Stimulated activated naive CD8-positive, alpha-beta T cell treated with anti-CD3 and anti-CD28 coated beads, Interleukin-15, amount 100 ng/mL, for 72 hours (primary cell): Measurements from ENCODE around the gene RABL6.
"Not testable (repeated sequence)": the region's sequence is repeated elsewhere in the genome, so short reads cannot be mapped to it uniquely, and the experiment has no call there.

ENCODE experiments used
- ATAC-seq: fragments of 150-1000 bp; cut with Tn5 transposase; 2 replicates; pipeline ENCODE4 v1.10.0; 2021; ENCODE audit warnings: mild to moderate bottlenecking, moderate library complexity
- DNase-seq, 2 donors: peaks; one replicate each; pipeline ENCODE4 v3.0.0; 2021 to 2022
- H3K27ac Mint-ChIP-seq, 2 donors: one replicate each; pipeline ENCODE4 v1.8.0; 2022; ENCODE audit warnings: mild to moderate bottlenecking in 2 of 2, mixed read lengths in 2 of 2, moderate library complexity in 2 of 2
- H3K27me3 Mint-ChIP-seq: one replicate; pipeline ENCODE4 v1.8.0; 2022; ENCODE audit warnings: mixed read lengths
- H3K4me1 Mint-ChIP-seq: one replicate; pipeline ENCODE4 v1.8.0; 2022; ENCODE audit warnings: mild to moderate bottlenecking, mixed read lengths
- H3K4me3 Mint-ChIP-seq, 2 donors: one replicate each; pipeline ENCODE4 v1.8.0; 2022; ENCODE audit warnings: mild to moderate bottlenecking in 2 of 2, mixed read lengths in 2 of 2, moderate library complexity in 1 of 2
- H3K9me3 Mint-ChIP-seq, 2 donors: one replicate each; pipeline ENCODE4 v1.8.0; 2022; ENCODE audit warnings: mixed read lengths in 2 of 2

RABL6 gene

DNA sequence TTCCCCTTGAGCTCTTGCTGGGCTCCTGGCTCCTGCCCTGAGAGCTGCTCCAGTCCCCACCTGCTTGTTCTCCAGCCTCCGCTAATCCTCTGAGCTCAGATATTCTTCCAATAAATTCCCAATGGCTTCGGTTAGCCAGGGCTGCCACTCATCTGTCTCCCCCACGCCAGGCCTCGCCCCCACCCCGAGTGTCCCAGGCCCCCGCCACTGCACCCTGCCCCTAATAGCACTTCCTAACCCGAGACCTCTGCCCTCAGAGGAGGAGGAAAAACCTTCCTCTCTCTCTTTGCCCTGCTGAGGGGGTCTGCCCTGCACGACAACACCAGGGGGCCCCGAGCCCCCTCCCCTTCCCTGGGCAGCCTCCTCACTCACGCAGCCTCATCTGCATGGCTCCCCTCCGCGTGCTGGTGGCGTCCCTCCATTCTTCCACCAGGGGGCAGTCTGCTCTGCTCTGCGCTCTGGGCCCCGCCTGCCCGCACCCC lies 38.0 kb upstream of the RABL6 start:
- peak overlapping the region in 1 of 2 donors; percentile 93 for H3K27ac Mint-ChIP-seq
- H3K4me1 Mint-ChIP-seq = peaks cover 33% of the 10 kb centered on the region
- H3K9me3 Mint-ChIP-seq = peaks cover 9 to 11% of the 10 kb centered on the region in 2 donors
- ATAC-seq = peak; percentile 79
- peaks cover 44% of the 10 kb centered on the region for H3K27me3 Mint-ChIP-seq
- DNase-seq = peak; percentile 57
- H3K4me3 Mint-ChIP-seq = no peak overlapping the region

DNA sequence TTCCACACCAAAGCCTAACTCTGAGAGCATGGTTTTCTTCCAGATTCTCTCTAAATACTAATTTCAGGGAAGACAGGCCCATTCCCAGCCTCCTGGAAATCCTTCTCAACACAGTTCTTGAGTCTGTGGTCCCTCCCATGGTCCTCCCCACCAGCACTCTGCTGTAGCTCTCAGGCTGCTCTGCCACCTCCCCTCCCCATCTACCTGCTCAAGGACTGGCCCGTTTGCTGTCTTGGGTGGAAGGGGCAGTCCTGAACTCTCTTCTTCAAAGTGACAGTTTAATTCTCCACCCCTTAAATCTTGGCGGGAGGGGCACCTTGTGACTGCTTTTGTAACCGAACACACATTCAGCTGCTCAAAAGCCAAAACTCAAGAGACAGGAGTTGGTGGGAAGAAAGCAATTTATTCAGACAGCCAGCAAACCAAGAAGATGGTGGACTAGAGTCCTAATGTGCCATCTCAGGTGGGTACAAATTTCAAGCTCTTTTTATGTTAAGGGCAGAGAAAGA lies 35.8 kb upstream of the RABL6 start:
- Mint-ChIP-seq H3K27ac (no peak overlapping the region), H3K4me1 (peaks cover 18% of the 10 kb centered on the region), H3K27me3 (peaks cover 29% of the 10 kb centered on the region), H3K4me3 (no peak overlapping the region), H3K9me3 (peaks cover 9 to 11% of the 10 kb centered on the region in 2 donors)
- DNase-seq = no peak
- no peak for ATAC-seq

DNA sequence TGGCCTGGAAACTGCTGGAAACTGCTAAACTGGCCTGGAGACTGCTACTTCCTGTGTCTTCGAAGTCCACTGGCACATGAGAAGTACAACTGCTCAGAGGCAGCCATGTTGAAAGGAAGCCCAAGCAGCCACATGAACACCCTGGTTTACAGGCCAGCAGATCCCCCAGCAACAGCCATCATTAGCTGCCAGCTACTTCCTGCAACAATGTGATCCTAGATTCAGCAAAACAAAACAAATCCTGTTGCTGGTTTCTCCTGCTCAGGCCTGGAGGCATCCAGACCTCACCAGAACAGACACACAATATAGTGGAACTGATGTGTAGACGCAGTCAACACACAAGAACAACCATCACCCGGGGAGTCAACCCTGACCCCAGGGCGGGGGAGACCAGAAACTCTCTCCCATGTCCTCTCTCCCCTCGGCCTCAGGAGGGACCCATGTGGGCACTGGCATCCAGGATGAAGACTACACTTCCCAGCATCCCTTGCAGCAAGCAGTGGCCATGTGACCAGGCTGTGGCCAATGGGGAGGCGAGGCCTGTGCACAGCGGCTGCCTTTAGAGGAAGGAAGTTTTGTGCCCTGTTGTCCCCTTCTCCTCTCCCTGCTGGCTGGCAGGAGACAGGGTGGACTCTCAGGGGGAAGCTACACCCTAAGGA lies 34.2 kb upstream of the RABL6 start:
- no peak for DNase-seq
- no peak overlapping the region for H3K27ac Mint-ChIP-seq
- H3K9me3 Mint-ChIP-seq = peaks cover 9 to 11% of the 10 kb centered on the region in 2 donors
- peaks cover 25% of the 10 kb centered on the region for H3K27me3 Mint-ChIP-seq
- peak; percentile 62 for ATAC-seq
- H3K4me3 Mint-ChIP-seq = no peak overlapping the region
- peaks cover 14% of the 10 kb centered on the region for H3K4me1 Mint-ChIP-seq

DNA sequence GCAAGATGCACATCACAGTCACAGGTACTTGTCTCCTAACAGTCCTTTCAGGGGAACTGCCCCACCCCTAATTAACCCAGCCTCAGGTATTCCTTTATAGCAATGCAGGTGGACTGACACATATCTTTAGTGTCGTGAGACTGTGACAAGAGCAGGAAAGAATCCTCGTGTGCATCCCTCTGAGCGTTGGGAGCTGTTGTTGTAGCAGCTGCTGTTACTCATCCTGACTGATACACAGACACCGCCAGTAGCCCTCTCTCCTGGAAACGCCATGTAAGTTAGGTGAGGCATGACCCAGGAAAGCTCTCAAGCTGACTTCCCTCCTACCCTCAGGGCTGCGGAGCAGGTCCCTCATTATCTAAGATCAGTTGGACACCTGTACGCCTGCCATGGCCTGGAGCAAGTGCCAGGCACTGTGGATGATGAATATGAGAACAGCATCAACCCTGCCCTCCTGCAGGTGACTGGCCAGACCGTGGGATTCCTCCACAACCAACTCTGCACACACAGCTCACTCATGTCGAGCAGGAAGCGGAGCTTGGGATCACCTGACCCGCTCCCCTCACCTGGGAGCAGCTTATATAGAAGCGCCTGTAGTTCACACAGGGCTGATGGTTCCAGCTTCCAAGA lies 33.2 kb upstream of the RABL6 start:
- DNase-seq (no peak), ATAC-seq (no peak)
- Mint-ChIP-seq H3K4me3 (no peak overlapping the region), H3K4me1 (peaks cover 14% of the 10 kb centered on the region), H3K27ac (no peak overlapping the region), H3K27me3 (peaks cover 34% of the 10 kb centered on the region), H3K9me3 (peaks cover 9 to 11% of the 10 kb centered on the region in 2 donors)

DNA sequence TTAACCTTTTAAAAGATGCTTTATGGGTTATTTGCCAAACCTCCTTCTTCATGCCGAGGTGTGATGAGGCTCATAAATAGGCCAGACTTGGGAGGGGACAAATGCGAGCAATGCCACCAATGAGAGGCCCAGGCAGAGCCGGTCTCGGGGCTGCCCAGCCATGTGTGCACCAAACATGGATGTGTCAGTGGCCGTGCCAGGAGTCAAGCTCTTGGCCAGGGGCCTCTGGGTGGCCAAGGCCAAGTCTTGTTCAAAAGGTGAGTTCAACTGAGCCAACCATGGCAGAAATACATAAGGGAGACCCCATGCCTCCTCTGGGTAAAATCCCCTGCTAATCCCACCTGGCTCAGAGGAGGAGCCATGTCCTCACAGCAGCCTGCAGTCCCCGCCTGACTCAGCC lies 32.6 kb upstream of the RABL6 start:
- ATAC-seq (no peak), DNase-seq (no peak)
- Mint-ChIP-seq H3K4me3 (no peak overlapping the region), H3K9me3 (peaks cover 9 to 11% of the 10 kb centered on the region in 2 donors), H3K27me3 (peaks cover 33% of the 10 kb centered on the region), H3K27ac (no peak overlapping the region), H3K4me1 (peaks cover 8% of the 10 kb centered on the region)

DNA sequence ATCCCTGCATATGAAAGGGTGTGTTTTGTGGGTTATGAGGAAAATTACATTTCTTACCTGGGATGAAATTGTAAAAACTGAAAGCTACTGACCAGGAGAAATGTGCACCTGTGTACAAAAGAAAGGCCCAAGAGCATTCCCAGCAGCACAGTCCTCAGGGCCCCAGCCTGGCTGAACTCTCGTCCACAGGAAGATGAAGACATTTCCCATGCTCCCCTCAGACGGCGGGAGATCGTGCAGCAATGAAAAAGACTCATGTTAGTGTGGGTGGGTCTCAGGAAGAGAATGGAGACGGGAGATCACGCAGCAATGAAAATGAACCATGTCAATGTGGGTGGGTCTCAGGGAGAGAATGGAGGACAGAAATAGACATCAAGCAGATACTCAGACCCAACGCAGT lies 30.8 kb upstream of the RABL6 start:
- Mint-ChIP-seq H3K27me3 (peaks cover 27% of the 10 kb centered on the region), H3K4me3 (no peak overlapping the region), H3K9me3 (peaks cover 9 to 11% of the 10 kb centered on the region in 2 donors), H3K4me1 (peaks cover 8% of the 10 kb centered on the region), H3K27ac (no peak overlapping the region)
- ATAC-seq (no peak), DNase-seq (no peak)

DNA sequence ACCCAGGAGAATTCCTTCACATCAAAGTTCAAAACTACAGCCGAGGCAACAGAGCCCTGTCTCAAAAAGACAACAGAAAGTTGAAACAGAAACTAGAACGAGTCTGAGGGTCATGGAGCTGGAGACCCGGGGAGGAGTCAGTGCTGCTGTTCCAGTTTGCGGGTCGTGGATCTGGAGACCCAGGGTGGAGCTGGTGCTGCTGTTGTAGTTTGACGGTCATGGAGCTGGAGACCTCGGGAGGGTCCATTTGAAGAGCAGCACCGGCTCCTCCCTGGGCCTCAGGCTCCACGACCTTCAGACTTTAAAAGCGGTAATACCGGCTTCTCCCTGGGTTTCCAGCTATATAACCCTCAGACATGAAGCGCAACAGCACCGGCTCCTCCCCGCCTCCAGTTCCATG lies 30.4 kb upstream of the RABL6 start:
- peaks cover 8% of the 10 kb centered on the region for H3K4me1 Mint-ChIP-seq
- peaks cover 27% of the 10 kb centered on the region for H3K27me3 Mint-ChIP-seq
- ATAC-seq (no peak), DNase-seq (no peak)
- H3K4me3 Mint-ChIP-seq = no peak overlapping the region
- H3K27ac Mint-ChIP-seq = no peak overlapping the region
- H3K9me3 Mint-ChIP-seq = peaks cover 9 to 11% of the 10 kb centered on the region in 2 donors

DNA sequence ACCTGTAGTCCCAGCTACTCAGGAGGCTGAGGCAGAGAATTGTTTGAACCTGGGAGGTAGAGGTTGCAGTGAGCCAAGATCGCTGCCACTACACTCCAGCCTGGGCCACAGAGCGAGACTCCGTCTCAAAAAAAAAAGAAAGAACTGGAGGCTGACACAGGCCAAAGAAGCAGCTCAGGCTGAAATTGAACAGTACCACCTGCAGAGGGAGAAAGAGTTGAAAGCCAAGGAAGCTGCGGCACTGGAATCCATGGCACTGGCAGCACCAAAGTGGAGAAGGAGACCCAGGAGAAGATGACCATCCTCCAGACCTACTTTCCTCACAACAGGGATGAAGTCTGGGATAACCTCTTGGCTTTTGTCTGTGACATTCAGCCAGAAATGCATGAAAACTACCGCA lies 27.9 kb upstream of the RABL6 start:
- Mint-ChIP-seq H3K4me1 (peaks cover 8% of the 10 kb centered on the region), H3K27me3 (peaks cover 27% of the 10 kb centered on the region), H3K4me3 (no peak overlapping the region), H3K9me3 (no peaks in the 10 kb centered on the region), H3K27ac (no peak overlapping the region)
- no peak for DNase-seq
- no peak for ATAC-seq

DNA sequence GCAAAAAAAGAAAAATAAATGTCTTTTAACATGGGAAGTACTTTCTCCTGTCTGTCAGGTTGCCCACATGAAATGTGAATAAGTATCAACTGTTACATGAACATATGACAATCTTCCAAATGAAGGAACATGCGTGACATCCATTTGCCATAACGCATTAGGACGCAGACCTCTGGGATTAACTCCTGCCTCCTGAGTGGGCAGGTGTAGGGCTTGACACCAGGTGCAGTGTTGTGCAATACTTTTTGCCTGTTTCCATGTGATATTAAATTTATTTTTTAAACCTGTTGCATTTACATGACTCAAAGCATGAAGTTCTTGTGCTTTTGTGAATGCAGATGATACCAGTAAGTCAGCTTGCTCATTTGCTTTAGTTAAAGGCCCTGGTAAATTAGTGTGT lies 25.3 kb upstream of the RABL6 start:
- H3K4me1 Mint-ChIP-seq = peaks cover 11% of the 10 kb centered on the region
- peaks cover 26% of the 10 kb centered on the region for H3K27me3 Mint-ChIP-seq
- H3K4me3 Mint-ChIP-seq = no peak overlapping the region
- ATAC-seq (no peak), DNase-seq (no peak)
- H3K27ac Mint-ChIP-seq = no peak overlapping the region
- H3K9me3 Mint-ChIP-seq = no peaks in the 10 kb centered on the region

DNA sequence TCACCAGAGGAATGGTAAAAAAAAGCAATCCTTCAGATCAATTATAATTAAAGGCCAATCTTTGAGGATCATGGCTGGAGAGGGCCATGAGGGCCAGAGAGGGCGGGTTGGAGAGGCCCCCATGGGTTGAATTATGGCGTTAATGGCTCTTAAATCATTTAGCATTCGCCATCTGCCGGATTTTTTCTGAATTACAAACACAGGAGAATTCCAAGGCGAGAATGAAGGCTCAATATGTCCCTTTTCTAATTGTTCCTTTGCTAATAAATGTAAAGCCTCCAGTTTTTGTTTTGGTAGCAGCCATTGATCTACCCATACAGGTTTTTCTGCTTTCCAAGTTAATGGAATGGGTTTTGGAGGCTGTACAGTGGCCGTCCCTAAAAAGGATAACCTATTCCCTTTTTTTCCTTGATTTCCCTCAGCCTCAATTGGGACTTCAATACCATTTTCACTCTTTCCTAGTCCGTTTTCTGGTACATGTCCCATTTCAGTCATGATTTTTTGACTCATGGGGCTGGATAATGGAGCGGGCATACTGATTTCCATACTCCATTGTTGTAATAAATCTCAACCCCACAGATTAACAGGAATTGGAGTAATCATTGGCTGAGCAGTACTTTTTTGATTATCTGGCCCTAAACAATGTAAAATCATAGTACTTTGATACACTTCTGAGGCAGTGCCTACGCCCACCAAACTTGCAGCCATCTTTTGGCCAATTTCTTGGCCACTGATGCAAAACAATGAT lies 23.3 kb upstream of the RABL6 start:
- ATAC-seq = no peak
- Mint-ChIP-seq H3K4me1 (peaks cover 28% of the 10 kb centered on the region), H3K27me3 (peaks cover 7% of the 10 kb centered on the region), H3K27ac (no peak overlapping the region), H3K9me3 (no peaks in the 10 kb centered on the region), H3K4me3 (no peak overlapping the region)
- no peak for DNase-seq

DNA sequence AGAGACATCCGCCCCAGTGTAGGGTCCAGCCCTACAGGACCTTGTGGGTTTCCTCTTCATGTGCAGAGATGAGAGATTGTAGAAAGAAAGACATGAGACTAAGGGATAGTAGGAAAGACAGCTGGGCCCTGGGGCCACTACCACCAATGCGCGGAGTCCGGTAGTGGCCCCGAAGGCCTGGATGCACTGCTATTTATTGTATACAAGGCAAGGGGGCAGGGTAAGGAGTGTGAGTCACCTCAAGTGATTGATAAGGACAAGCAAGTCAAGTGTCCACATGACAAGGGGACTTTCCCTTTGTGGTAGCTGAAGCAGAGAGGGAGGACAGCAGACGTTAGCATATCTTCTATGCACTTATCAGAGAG lies 22.8 kb upstream of the RABL6 start:
- Mint-ChIP-seq H3K9me3 (no peaks in the 10 kb centered on the region), H3K4me3 (no peak overlapping the region), H3K27ac (no peak overlapping the region), H3K4me1 (peaks cover 30% of the 10 kb centered on the region), H3K27me3 (peaks cover 1% of the 10 kb centered on the region)
- ATAC-seq (no peak), DNase-seq (no peak)

DNA sequence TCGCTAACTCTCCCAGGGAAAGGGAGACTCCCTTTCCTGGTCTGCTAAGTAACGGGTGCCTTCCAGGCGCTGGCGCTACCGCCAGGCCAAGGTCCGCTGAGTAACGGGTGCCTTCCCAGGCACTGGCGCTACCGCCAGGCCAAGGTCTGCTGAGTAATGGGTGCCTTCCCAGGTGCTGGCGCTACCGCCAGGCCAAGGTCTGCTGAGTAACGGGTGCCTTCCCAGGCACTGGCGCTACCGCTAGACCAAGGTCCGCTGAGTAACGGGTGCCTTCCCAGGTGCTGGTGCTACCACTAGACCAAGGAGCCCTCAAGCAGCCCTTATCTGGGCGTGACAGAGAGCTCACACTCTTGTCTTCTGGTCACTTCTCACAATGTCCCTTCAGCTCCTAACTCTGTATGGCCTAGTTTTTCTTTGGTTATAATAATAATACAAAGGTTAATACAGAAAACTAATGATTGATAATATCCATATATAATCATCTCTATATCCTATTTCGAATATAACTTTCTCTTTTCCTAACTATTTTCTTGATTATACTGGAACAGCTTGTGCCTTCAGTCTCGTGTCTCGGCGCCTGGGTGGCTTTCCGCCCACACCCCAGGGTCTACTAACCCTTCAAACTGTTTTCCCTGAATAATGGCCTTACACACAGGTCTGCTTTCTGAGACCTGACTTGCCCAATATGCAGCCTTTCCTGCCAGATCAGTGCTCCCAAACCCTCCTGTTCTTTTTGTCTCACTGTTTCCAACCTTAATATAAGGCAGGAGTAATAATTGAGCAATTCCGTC lies 22.0 kb upstream of the RABL6 start:
- not testable (repeated sequence) for DNase-seq, H3K27me3 Mint-ChIP-seq, H3K9me3 Mint-ChIP-seq, H3K4me3 Mint-ChIP-seq, H3K27ac Mint-ChIP-seq, ATAC-seq
- H3K4me1 Mint-ChIP-seq = peaks cover 36% of the 10 kb centered on the region

DNA sequence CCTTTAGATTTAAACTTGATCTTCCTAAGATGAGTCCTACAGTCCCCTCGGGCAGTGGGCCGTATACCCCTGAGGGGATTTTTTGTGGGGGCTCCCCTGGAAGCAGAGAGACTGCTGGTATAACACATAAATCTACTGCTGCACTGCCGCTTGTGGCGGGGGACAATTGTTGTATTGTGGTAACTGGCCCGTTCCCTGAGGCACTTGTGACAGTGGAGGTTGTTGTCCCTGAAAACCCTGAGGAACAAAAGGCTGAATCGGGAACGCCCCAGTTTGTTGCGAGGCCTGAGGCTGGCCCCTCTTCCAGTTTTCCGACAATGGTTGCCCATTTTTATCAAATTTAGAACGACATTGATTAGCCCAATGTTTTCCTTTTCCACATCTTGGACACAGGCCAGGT lies 21.3 kb upstream of the RABL6 start:
- no peak for DNase-seq
- H3K27me3 Mint-ChIP-seq = no peaks in the 10 kb centered on the region
- H3K4me3 Mint-ChIP-seq = no peak overlapping the region

DNA sequence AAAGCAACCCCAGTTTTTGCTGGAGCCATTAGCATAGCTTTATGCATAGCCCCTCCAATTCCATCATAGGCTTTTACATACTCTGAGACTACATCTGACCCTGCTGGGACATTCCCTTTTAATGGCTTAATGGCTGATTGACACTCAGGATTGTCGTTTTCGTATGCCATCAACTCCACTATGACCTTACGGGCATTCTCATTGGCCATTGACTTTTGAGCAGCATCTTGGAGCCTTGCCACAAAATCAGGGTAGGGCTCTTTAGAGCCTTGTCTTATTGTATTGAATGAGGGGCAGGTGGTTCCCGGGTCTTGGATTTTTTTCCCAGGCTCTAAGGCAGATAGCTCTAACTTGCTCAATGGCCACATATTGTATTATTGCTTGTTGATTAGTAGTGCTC lies 20.8 kb upstream of the RABL6 start:
- not testable (repeated sequence) for H3K4me3 Mint-ChIP-seq, H3K27me3 Mint-ChIP-seq, DNase-seq, ATAC-seq, H3K27ac Mint-ChIP-seq, H3K9me3 Mint-ChIP-seq
- peaks cover 40% of the 10 kb centered on the region for H3K4me1 Mint-ChIP-seq

More for the DNA sequence above, 21.3 kb upstream of the RABL6 start:
- H3K27ac Mint-ChIP-seq = no peak overlapping the region
- no peaks in the 10 kb centered on the region for H3K9me3 Mint-ChIP-seq
- peaks cover 36% of the 10 kb centered on the region for H3K4me1 Mint-ChIP-seq
- ATAC-seq = no peak

DNA sequence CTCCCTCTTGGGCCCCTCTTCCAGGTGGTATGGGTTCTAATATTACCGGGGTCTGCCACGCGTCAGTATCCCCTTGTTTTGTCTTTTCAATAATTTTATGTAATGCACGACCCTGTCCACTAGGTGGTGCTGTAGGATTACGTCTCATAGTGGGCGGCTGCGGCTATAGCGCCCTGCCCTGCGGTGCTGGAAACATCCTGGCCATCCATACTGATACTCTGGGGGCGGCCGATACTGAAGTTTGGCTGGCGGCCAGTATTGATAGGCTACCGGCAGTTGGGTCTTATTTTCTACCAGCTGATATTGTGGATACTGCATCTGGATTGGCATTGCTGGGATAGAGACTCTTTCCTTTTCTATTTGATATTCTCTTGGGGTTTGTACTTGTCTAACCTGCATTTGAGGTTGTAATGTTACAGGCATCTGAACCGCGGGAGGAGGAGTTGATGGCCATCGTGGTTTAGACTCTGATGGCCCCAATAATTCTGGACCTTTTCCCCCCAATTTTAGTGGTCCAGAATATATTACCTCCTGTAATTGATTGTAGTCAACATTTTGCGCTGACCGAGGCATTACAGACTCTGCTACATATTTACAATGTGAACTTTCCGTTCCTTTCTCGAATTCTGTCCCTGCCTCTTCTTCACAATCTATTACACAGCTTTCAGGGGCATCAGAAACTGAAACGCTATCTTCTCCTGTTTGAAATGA lies 19.9 kb upstream of the RABL6 start:
- Mint-ChIP-seq H3K27ac (no peak overlapping the region), H3K4me3 (peak overlapping the region; percentile 52 to 57), H3K4me1 (peaks cover 47% of the 10 kb centered on the region), H3K27me3 (no peaks in the 10 kb centered on the region), H3K9me3 (no peaks in the 10 kb centered on the region)
- DNase-seq (peak; percentile 77 to 83), ATAC-seq (peak; percentile 18)
